OCI-LY3 (cell line): Measurements from ENCODE around the gene KLHDC9.

Source experiments
- H2AFZ ChIP-seq: fragments of 200-600, 300-600 bp; shearing (Covaris generic); 2 replicates; pipeline ENCODE4 v1.6.0; 2014; ENCODE audit warnings: antibody characterized with exemption, low read depth, low read length
- H3K27ac ChIP-seq: fragments of 200-600, 300-600 bp; sonication (generic); 2 replicates; pipeline ENCODE4 v1.5.1; 2014; ENCODE audit warnings: mild to moderate bottlenecking, low read length, moderate library complexity, mixed read lengths
- H3K27me3 ChIP-seq: fragments of 200-600, 300-600 bp; sonication (generic); 2 replicates; pipeline ENCODE4 v1.6.1; 2014; ENCODE audit warnings: low read depth, low read length, mixed read lengths
- H3K36me3 ChIP-seq: fragments of 200-600, 300-600 bp; sonication (generic); replicated peaks from 2 replicates; pipeline ENCODE3; 2014; ENCODE audit warnings: low read depth, low read length, mixed read lengths
- H3K4me1 ChIP-seq: fragments of 300-600, 200-600 bp; sonication (generic); 2 replicates; pipeline ENCODE4 v1.6.1; 2014; ENCODE audit warnings: low read length, mixed read lengths
- H3K4me2 ChIP-seq: fragments of 200-600, 300-600 bp; sonication (generic); 2 replicates; pipeline ENCODE4 v1.6.1; 2014; ENCODE audit warnings: low read length, mixed read lengths
- H3K4me3 ChIP-seq: fragments of 300-600, 200-600 bp; sonication (generic); 2 replicates; pipeline ENCODE4 v1.5.1; 2014; ENCODE audit warnings: antibody characterized with exemption, mild to moderate bottlenecking, low read length, moderate library complexity
- H3K79me2 ChIP-seq: fragments of 300-600, 200-600 bp; shearing (Covaris generic); 2 replicates; pipeline ENCODE4 v1.6.1; 2014; ENCODE audit warnings: mild to moderate bottlenecking, low read length, mixed read lengths
- H3K9ac ChIP-seq: fragments of 300-600, 200-600 bp; shearing (Covaris generic); 2 replicates; pipeline ENCODE4 v1.6.0; 2014; ENCODE audit warnings: mild to moderate bottlenecking, low read length, moderate library complexity
- H3K9me3 ChIP-seq: fragments of 200-600, 300-600 bp; shearing (Covaris generic); 2 replicates; pipeline ENCODE4 v1.6.1; 2014; ENCODE audit warnings: low read length, mixed read lengths; ENCODE audit not compliant: insufficient read depth
- H4K20me1 ChIP-seq: fragments of 200-600, 300-600 bp; sonication (generic); 2 replicates; pipeline ENCODE4 v1.6.1; 2016; ENCODE audit warnings: low read length, mixed read lengths; ENCODE audit not compliant: insufficient read depth
- EZH2phosphoT487 ChIP-seq: fragments of 200-600 bp; shearing (Covaris generic); IDR thresholded peaks from 2 replicates; pipeline ENCODE4 v1.6.1; 2018; ENCODE audit warnings: antibody characterized with exemption, mixed run types, low read depth
- TF ChIP-seq, protein P1 (sequence below): fragments of 200-600, 300-600 bp; sonication (generic); IDR thresholded peaks from 2 replicates; pipeline ENCODE4 v1.5.1; 2014; ENCODE audit warnings: antibody characterized with exemption, low read length, low read depth

KLHDC9 gene, protein sequence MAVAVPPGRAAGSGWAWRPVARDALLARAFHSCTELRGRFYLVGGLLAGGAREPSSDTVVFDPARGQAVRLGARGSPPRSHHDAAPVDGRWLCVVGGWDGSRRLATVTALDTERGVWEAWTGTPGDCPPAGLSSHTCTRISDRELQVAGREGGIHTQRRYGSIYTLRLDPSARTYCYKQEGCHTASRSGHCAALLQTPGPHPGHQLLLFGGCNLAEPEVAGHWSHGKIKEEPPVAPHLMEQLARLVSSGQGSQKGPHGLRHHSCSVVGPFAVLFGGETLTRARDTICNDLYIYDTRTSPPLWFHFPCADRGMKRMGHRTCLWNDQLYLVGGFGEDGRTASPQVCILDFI

DNA sequence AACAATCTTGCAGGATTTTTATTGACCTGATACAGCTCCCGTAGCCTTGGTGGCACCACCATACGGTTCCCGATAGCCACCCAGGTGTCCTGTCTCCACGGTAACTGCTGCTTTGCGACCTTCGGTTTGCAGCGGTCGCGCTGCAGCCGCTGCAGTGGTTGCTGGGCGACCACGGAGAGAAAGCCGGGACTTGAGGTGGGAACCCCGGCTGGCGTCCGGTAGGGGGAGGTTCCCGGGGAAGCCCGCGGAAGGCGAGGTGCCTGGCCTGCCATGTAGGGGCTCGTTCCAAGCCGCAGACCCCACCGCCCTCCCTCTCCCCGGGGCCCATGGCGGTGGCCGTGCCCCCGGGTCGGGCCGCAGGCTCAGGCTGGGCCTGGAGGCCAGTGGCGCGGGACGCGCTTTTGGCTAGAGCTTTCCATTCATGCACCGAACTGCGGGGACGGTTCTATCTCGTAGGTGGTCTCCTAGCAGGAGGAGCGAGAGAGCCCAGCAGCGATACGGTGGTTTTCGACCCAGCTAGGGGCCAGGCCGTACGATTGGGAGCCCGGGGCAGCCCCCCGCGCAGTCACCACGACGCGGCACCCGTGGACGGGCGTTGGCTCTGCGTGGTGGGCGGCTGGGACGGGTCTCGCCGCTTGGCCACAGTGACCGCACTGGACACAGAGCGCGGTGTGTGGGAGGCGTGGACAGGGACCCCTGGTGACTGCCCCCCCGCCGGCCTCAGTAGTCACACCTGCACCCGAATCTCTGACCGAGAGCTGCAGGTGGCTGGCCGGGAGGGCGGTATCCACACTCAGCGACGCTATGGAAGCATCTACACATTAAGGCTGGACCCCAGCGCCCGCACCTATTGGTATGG is at the start of gene KLHDC9:
Gene KLHDC9, plus strand, starts transcription at position 152 of the 859 bp plus-strand sequence. Its CDS starts 175 bp downstream, at position 327.
- TF ChIP-seq EZH2phosphoT487, result no peak
- Histone ChIP-seq H3K4me2 (peak within 1 kb of the TSS; percentile 77), H3K9ac (peak within 1 kb of the TSS; percentile 71), H3K4me1 (peaks cover 44% of the 10 kb centered on the region), H3K27me3 (no peaks in the 10 kb centered on the region), H3K27ac (peak within 1 kb of the TSS; percentile 90), H3K9me3 (no peaks in the 10 kb centered on the region), H3K79me2 (peaks cover 10% of the 10 kb centered on the region), H2AFZ (peak within 1 kb of the TSS; percentile 34), H3K4me3 (peak within 1 kb of the TSS; percentile 81), H3K36me3 (peaks cover 24% of the 10 kb centered on the region), H4K20me1 (no peaks in the 10 kb centered on the region)

DNA sequence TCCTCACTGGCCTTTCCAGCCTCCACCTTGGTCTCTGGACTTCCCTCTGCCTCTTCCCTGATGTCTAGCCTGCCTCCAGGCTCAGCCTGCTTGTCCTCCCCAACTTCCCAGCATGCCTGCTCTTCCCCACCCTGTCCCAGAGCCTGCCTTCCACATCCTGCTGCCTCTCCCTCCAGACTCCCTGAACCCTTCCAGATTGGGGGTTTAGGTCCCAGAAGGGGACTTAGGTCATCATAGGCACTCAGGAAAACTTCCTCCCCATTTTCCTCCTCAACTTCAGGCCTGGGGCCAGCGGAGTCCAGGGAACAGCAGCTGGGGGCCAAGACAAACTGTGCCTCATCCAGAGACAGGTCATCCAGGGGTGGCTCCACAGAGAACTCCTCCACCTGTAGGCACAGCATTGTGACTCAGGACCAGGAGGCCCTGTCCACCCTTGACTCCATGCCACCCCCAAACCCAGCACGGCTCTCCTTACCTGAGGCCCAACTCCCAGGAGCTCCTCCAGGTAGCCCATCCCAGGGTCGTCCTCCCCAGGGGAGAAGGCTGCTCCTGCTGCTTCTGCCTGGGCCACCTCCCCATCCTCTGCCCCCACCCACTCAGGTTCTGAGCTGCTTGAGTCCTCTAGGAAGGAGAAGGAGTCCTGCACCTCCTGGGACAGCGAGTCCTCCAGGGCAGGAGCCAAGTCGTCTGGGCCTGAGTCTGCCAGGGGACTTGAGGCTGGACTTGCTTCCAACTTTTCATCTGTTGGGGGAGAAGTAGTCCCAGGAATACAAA is 49.0 kb upstream of the KLHDC9 start:
- H3K4me1 ChIP-seq, result peaks cover 26% of the 10 kb centered on the region
- H4K20me1 ChIP-seq, result peaks cover 5% of the 10 kb centered on the region; the same call in 1 of the 2 replicates
- no peak overlapping the region for H3K27ac ChIP-seq
- no peak overlapping the region for H3K4me3 ChIP-seq
- H3K27me3 ChIP-seq, result no peaks in the 10 kb centered on the region
- peaks cover 16% of the 10 kb centered on the region for H3K79me2 ChIP-seq
- H3K9me3 ChIP-seq, result no peaks in the 10 kb centered on the region
- no peak overlapping the region for H3K4me2 ChIP-seq
- TF ChIP-seq EZH2phosphoT487, result no peak
- TF ChIP-seq, protein P1, sequence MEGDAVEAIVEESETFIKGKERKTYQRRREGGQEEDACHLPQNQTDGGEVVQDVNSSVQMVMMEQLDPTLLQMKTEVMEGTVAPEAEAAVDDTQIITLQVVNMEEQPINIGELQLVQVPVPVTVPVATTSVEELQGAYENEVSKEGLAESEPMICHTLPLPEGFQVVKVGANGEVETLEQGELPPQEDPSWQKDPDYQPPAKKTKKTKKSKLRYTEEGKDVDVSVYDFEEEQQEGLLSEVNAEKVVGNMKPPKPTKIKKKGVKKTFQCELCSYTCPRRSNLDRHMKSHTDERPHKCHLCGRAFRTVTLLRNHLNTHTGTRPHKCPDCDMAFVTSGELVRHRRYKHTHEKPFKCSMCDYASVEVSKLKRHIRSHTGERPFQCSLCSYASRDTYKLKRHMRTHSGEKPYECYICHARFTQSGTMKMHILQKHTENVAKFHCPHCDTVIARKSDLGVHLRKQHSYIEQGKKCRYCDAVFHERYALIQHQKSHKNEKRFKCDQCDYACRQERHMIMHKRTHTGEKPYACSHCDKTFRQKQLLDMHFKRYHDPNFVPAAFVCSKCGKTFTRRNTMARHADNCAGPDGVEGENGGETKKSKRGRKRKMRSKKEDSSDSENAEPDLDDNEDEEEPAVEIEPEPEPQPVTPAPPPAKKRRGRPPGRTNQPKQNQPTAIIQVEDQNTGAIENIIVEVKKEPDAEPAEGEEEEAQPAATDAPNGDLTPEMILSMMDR, result no peak
- peaks cover 64% of the 10 kb centered on the region for H3K36me3 ChIP-seq
- no peak overlapping the region for H2AFZ ChIP-seq
- H3K9ac ChIP-seq, result no peak overlapping the region

DNA sequence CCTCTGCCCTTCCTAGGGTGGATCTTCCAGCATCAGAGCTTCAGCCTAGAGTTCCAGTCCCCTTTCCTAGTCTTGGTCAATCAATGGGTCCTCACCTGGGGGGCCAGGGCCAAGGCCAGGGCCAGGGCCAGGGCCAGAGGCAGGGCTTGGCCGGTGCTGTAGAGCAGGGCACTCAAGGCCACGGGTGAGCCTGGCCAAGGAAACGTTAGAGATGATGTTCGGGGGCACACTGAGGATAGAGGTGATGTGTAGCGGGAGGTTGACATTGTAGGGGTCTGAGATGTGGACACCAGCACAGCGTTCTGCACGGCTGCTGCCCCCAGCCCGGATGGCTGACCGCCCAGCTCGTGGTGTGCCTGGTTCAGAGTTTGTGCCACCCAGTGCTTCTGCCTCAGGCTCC is 46.9 kb upstream of the KLHDC9 start:
- no peak overlapping the region for H3K27ac ChIP-seq
- H3K9ac ChIP-seq, result no peak overlapping the region
- no peak overlapping the region for H3K4me2 ChIP-seq
- no peaks in the 10 kb centered on the region; the same call in 1 of the 2 replicates for H3K79me2 ChIP-seq
- peaks cover 79% of the 10 kb centered on the region for H3K36me3 ChIP-seq
- no peaks in the 10 kb centered on the region for H3K9me3 ChIP-seq
- H2AFZ ChIP-seq, result no peak overlapping the region
- H3K27me3 ChIP-seq, result no peaks in the 10 kb centered on the region
- TF ChIP-seq EZH2phosphoT487, result no peak
- TF ChIP-seq, protein P1, result no peak
- no peak overlapping the region for H3K4me3 ChIP-seq
- no peaks in the 10 kb centered on the region for H4K20me1 ChIP-seq
- H3K4me1 ChIP-seq, result peaks cover 19% of the 10 kb centered on the region

DNA sequence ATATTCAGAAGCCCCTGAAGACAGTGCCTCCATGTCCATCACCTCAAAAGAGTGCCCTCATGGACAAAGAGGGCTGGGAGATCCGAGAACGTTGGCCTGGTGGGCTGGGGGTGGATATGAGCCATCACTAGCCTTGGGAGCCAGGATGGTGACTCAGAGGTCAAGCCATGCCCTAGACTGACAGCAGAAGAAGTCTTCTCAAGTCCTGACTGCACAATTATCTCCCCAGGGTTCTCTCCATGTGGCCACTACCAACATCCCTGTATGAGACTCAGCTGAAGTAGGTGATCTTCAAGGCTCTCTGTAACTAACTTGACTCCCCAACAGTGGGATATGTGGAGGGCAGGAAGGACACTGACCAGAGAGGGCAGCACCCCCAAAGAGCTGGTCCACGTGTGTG is 45.3 kb upstream of the KLHDC9 start:
- Histone ChIP-seq H3K36me3 (peaks cover 77% of the 10 kb centered on the region), H3K27ac (no peak overlapping the region), H4K20me1 (no peaks in the 10 kb centered on the region), H2AFZ (no peak overlapping the region), H3K4me3 (no peak overlapping the region), H3K27me3 (no peaks in the 10 kb centered on the region), H3K9ac (no peak overlapping the region), H3K4me1 (peaks cover 2% of the 10 kb centered on the region; the same call in 1 of the 2 replicates), H3K4me2 (no peak overlapping the region), H3K79me2 (no peaks in the 10 kb centered on the region; the same call in 1 of the 2 replicates), H3K9me3 (no peaks in the 10 kb centered on the region)
- TF ChIP-seq EZH2phosphoT487, result no peak
- TF ChIP-seq, protein P1, result no peak
